ENCODE results near the gene MUC6. TPM values are rescaled to one million over a fixed set of nuclear protein-coding genes. Genes with fewer than 3 reads are reported as not detected.

MUC6 gene
- polyA plus RNA-seq, 1 of the 3 experiments (the other 2 are of a cell fraction): not detected

- no peak for DNase-seq
- H3K36me3 ChIP-seq (replicated peaks in 1 of 2; ENCODE audit: control insufficient read depth in 1 of 2, insufficient read depth in 2 of 2, low read length in 1 of 2): peaks cover 14 to 76% of the 10 kb centered on the region in 2 experiments
- H3K79me2 ChIP-seq (ENCODE audit: insufficient read depth): peaks cover 13% of the 10 kb centered on the region; the same call in 1 of the 2 replicates
- H3K4me1 ChIP-seq (ENCODE audit: control insufficient read depth in 1 of 2, insufficient read depth in 2 of 2, low read depth in 1 of 2, low read length in 1 of 2): no peaks in the 10 kb centered on the region
- no peak overlapping the region for H2AFZ ChIP-seq (ENCODE audit: low read depth)
- no peak for TF ChIP-seq TCF12 (IDR thresholded peaks at IDR 0.05)
- CTCF ChIA-PET: interaction anchor here (0.7 kb wide), 2 partner anchors 45 to 77 kb away, joined by 3 read pairs; no protein-coding TSS in a partner anchor
- POLR2A ChIA-PET: no interaction called here
- WGBS (ENCODE audit: low lambda C conversion rate): 97% methylated on average over 13 of the region's 13 CpGs
- H3K9me3 ChIP-seq: no peaks in the 10 kb centered on the region
- H3K9ac ChIP-seq: no peak overlapping the region
- no peaks in the 10 kb centered on the region for H4K20me1 ChIP-seq (ENCODE audit: insufficient read depth)
- H3K27ac ChIP-seq (ENCODE audit: low read depth in 2 of 2, low read length in 1 of 2): no peak overlapping the region
- H3F3A ChIP-seq (replicated peaks; ENCODE audit: insufficient read depth): no peaks in the 10 kb centered on the region
- no peak overlapping the region for H3K4me2 ChIP-seq
- no peak overlapping the region for H3K4me3 ChIP-seq (ENCODE audit: low read depth in 2 of 2, low read length in 1 of 2)
- H3K9me2 ChIP-seq: no peaks in the 10 kb centered on the region
- H3K27me3 ChIP-seq (ENCODE audit: insufficient read depth): no peaks in the 10 kb centered on the region
Observed at GRCh38 chr11:1006762-1007161, 29.8 kb downstream of the MUC6 start.

- ChIA-PET POLR2A (no interaction called here), CTCF (no interaction called here)
- no peak for TF ChIP-seq SMC3 (IDR thresholded peaks at IDR 0.05; ENCODE audit: low read depth, low read length)
- no peak for TF ChIP-seq MXI1 (IDR thresholded peaks at IDR 0.05; ENCODE audit: low read depth, low read length)
- no peak for TF ChIP-seq REST (IDR thresholded peaks at IDR 0.05; ENCODE audit: low read depth, low read length)
- TF ChIP-seq FOXM1 (IDR thresholded peaks at IDR 0.05; ENCODE audit: low read depth): no peak
- TF ChIP-seq RFX5 (IDR thresholded peaks at IDR 0.05; ENCODE audit: low read length): no peak
- TF ChIP-seq EZH2phosphoT487 (IDR thresholded peaks at IDR 0.05; ENCODE audit: borderline replicate concordance, low read depth): no peak
- no peak for TF ChIP-seq RCOR1 (IDR thresholded peaks at IDR 0.05; ENCODE audit: low read length)
- TF ChIP-seq TEAD4 (IDR thresholded peaks at IDR 0.05; ENCODE audit: borderline replicate concordance, insufficient read depth): no peak
- no peak for TF ChIP-seq RXRA (IDR thresholded peaks at IDR 0.05; ENCODE audit: borderline replicate concordance, low read depth)
- no peak for TF ChIP-seq NFIC (IDR thresholded peaks at IDR 0.05; ENCODE audit: borderline replicate concordance)
- no peak for TF ChIP-seq NRF1 (IDR thresholded peaks at IDR 0.05; ENCODE audit: low read depth, low read length)
- no peak for TF ChIP-seq FOXJ3 (CRISPR knock-in tag; IDR thresholded peaks at IDR 0.05)
- no peak for TF ChIP-seq IRF3 (IDR thresholded peaks at IDR 0.05; ENCODE audit: low read depth, low read length)
- TF ChIP-seq MAX (IDR thresholded peaks at IDR 0.05; ENCODE audit: low read depth): no peak
- no peak overlapping the region for H3K9ac ChIP-seq
- no peak overlapping the region for H3K4me2 ChIP-seq
- DNase-seq: peak; percentile 60
- peaks cover 14 to 75% of the 10 kb centered on the region in 2 experiments for H3K36me3 ChIP-seq (replicated peaks in 1 of 2; ENCODE audit: control insufficient read depth in 1 of 2, insufficient read depth in 2 of 2, low read length in 1 of 2)
- H4K20me1 ChIP-seq (ENCODE audit: insufficient read depth): no peaks in the 10 kb centered on the region
- H3K27me3 ChIP-seq (ENCODE audit: insufficient read depth): no peaks in the 10 kb centered on the region
- no peak overlapping the region; a peak in 1 of 4 replicates for H3K27ac ChIP-seq (ENCODE audit: low read depth in 2 of 2, low read length in 1 of 2)
- H3K4me3 ChIP-seq (ENCODE audit: low read depth in 2 of 2, low read length in 1 of 2): no peak overlapping the region
- no peaks in the 10 kb centered on the region for H3K4me1 ChIP-seq (ENCODE audit: control insufficient read depth in 1 of 2, insufficient read depth in 2 of 2, low read depth in 1 of 2, low read length in 1 of 2)
- peaks cover 13% of the 10 kb centered on the region; the same call in 1 of the 2 replicates for H3K79me2 ChIP-seq (ENCODE audit: insufficient read depth)
- H3F3A ChIP-seq (replicated peaks; ENCODE audit: insufficient read depth): no peaks in the 10 kb centered on the region
- no peaks in the 10 kb centered on the region for H3K9me3 ChIP-seq
- H2AFZ ChIP-seq (ENCODE audit: low read depth): no peak overlapping the region
- no peaks in the 10 kb centered on the region for H3K9me2 ChIP-seq
- WGBS (ENCODE audit: low lambda C conversion rate): 83% methylated on average over 14 of the region's 21 CpGs
Observed at GRCh38 chr11:1005928-1006327, 30.6 kb downstream of the MUC6 start.

Data from SK-N-SH (cell line).